ENCODE measurements around the gene ADD3.

ADD3 gene

GRCh38 chr10:110153396-110153795 is 145.6 kb downstream of the ADD3 start:
- DNase-seq (ENCODE audit: low read depth), result no peak

- DNase-seq (ENCODE audit: low read depth), result no peak
Observed at GRCh38 chr10:110156046-110156445, 148.3 kb downstream of the ADD3 start.

- no peak for DNase-seq (ENCODE audit: low read depth)
Observed at GRCh38 chr10:110158051-110159005, 150.5 kb downstream of the ADD3 start.

GRCh38 chr10:110160081-110160480 is 152.3 kb downstream of the ADD3 start:
- no peak for DNase-seq (ENCODE audit: low read depth)

- DNase-seq (ENCODE audit: low read depth), result no peak
Observed at GRCh38 chr10:110160522-110160921, 152.7 kb downstream of the ADD3 start.

- no peak for DNase-seq (ENCODE audit: low read depth)
Observed at GRCh38 chr10:110162741-110163145, 155.0 kb downstream of the ADD3 start.

GRCh38 chr10:110163192-110163773 is 155.5 kb downstream of the ADD3 start:
- DNase-seq (ENCODE audit: low read depth), result no peak

GRCh38 chr10:110163841-110164240 is 156.1 kb downstream of the ADD3 start:
- no peak for DNase-seq (ENCODE audit: low read depth)

- no peak for DNase-seq (ENCODE audit: low read depth)
Observed at GRCh38 chr10:110165239-110165638, 157.5 kb downstream of the ADD3 start.

GRCh38 chr10:110167149-110167548 is 159.4 kb downstream of the ADD3 start:
- no peak for DNase-seq (ENCODE audit: low read depth)

- DNase-seq (ENCODE audit: low read depth), result no peak
Observed at GRCh38 chr10:110168601-110169481, 161.1 kb downstream of the ADD3 start.

- DNase-seq (ENCODE audit: low read depth), result no peak
Observed at GRCh38 chr10:110169586-110169985, 161.8 kb downstream of the ADD3 start.

GRCh38 chr10:110170142-110170971 is 162.6 kb downstream of the ADD3 start:
- DNase-seq (ENCODE audit: low read depth), result no peak

GRCh38 chr10:110171032-110171431 is 163.2 kb downstream of the ADD3 start:
- DNase-seq (ENCODE audit: low read depth), result no peak

- no peak for DNase-seq (ENCODE audit: low read depth)
Observed at GRCh38 chr10:110172155-110172554, 164.4 kb downstream of the ADD3 start.

GRCh38 chr10:110174201-110174600 is 166.4 kb downstream of the ADD3 start:
- no peak for DNase-seq (ENCODE audit: low read depth)

- no peak for DNase-seq (ENCODE audit: low read depth)
Observed at GRCh38 chr10:110174816-110175215, 167.0 kb downstream of the ADD3 start.

- DNase-seq (ENCODE audit: low read depth), result no peak
Observed at GRCh38 chr10:110175406-110175805, 167.6 kb downstream of the ADD3 start.

GRCh38 chr10:110176141-110177030 is 168.6 kb downstream of the ADD3 start:
- DNase-seq (ENCODE audit: low read depth), result no peak

- DNase-seq (ENCODE audit: low read depth), result no peak
Observed at GRCh38 chr10:110179220-110179619, 171.4 kb downstream of the ADD3 start.

Data from stimulated activated CD8-positive, alpha-beta memory T cell treated with anti-CD3 and anti-CD28 coated beads, Interleukin-12 subunit alpha, Interleukin-12 subunit beta, amount 100 ng/mL, for 4 hours (primary cell).